OCI-LY3 (cell line): ENCODE data around the gene CFAP157.

Experiments
- EZH2phosphoT487 ChIP-seq: fragments of 200-600 bp; shearing (Covaris generic); IDR thresholded peaks from 2 replicates; pipeline ENCODE4 v1.6.1; 2018; ENCODE audit warnings: antibody characterized with exemption, mixed run types, low read depth
- TF ChIP-seq, protein P1 (sequence below): fragments of 200-600, 300-600 bp; sonication (generic); IDR thresholded peaks from 2 replicates; pipeline ENCODE4 v1.5.1; 2014; ENCODE audit warnings: antibody characterized with exemption, low read length, low read depth

DNA sequence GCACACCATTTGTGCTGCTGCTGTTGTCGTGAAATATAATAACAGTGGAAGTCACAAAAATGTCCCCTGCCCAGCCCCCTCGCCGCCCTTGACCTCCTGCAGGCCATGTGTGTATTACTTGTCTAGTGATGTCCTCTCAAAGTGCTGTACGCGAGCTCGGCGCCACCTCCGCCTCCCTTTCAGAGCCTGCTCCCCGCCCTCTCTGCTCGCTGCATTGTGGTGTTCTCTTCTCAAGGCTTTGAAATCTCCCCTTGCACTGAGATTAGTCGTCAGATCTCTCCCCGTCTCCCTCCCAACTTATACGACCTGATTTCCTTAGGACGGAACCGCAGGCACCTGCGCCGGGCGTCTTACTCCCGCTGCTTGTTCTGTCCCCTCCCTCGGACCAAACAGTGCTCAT is 14.7 kb upstream of the CFAP157 start:
- TF ChIP-seq, protein P1, sequence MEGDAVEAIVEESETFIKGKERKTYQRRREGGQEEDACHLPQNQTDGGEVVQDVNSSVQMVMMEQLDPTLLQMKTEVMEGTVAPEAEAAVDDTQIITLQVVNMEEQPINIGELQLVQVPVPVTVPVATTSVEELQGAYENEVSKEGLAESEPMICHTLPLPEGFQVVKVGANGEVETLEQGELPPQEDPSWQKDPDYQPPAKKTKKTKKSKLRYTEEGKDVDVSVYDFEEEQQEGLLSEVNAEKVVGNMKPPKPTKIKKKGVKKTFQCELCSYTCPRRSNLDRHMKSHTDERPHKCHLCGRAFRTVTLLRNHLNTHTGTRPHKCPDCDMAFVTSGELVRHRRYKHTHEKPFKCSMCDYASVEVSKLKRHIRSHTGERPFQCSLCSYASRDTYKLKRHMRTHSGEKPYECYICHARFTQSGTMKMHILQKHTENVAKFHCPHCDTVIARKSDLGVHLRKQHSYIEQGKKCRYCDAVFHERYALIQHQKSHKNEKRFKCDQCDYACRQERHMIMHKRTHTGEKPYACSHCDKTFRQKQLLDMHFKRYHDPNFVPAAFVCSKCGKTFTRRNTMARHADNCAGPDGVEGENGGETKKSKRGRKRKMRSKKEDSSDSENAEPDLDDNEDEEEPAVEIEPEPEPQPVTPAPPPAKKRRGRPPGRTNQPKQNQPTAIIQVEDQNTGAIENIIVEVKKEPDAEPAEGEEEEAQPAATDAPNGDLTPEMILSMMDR: no peak
- TF ChIP-seq EZH2phosphoT487: no peak
